Activated naive CD4-positive, alpha-beta T cell treated with anti-CD3 and anti-CD28 coated beads, Interleukin-2, amount 50 U/mL, for 72 hours (primary cell): ENCODE results near the gene ROCK2. TPM values are rescaled to one million over a fixed set of nuclear protein-coding genes. Genes with fewer than 3 reads are reported as not detected.
A peak's percentile ranks its signal among the peaks of the same experiment; 100 is the strongest.
"Not testable (repeated sequence)": the region's sequence is repeated elsewhere in the genome, so short reads cannot be mapped to it uniquely, and the experiment has no call there.

Source experiments
- ATAC-seq, 2 donors: fragments of 150-1000 bp; cut with Tn5 transposase; 2 replicates each; pipeline ENCODE4 v1.10.0; 2021; ENCODE audit warnings: mild to moderate bottlenecking in 2 of 2, moderate library complexity in 2 of 2
- DNase-seq, 2 donors: peaks; one replicate each; pipeline ENCODE4 v3.0.0; 2021 to 2022; ENCODE audit warnings: low spot score in 2 of 2
- H3K27ac Mint-ChIP-seq, 2 donors: one replicate each; pipeline ENCODE4 v1.8.0; 2022; ENCODE audit warnings: mild to moderate bottlenecking in 2 of 2, mixed read lengths in 2 of 2
- H3K36me3 Mint-ChIP-seq, 2 donors: one replicate each; pipeline ENCODE4 v1.8.0; 2022; ENCODE audit warnings: mixed read lengths in 2 of 2
- H3K9me3 Mint-ChIP-seq, 2 donors: one replicate each; pipeline ENCODE4 v1.8.0; 2022; ENCODE audit warnings: mixed read lengths in 2 of 2
- total RNA-seq, 2 donors: library from RNA; stranded (reverse); gene quantifications; one replicate each; pipeline ENCODE4 v1.2.3, GENCODE V29; 2022

ROCK2 gene
- total RNA-seq, 2 donors from 2014 or later, result 7.5 to 15.4 TPM

DNA sequence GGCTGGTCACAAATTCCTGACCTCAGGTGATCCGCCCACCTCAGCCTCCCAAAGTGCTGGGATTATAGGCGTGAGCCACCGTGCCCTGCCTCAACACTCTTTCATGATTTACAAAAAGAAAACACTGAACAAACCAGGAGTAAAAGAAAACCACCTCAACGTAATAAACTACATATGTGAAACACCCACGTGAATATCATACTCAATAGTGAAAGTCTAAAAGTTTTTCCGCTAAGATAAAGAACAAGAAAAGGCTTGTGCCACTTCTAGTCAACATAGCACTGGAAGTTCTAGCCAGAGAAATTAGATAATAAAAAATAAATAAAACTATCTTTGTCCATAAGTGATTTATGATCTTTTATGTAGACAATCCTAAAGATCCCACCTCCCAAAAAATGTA is 68.5 kb downstream of the ROCK2 start:
- ATAC-seq (peak in 1 of 2 donors; percentile 32), DNase-seq (no peak)
- Mint-ChIP-seq H3K9me3 (peaks cover 0 to 3% of the 10 kb centered on the region in 2 donors), H3K27ac (no peak overlapping the region), H3K36me3 (peaks cover 20 to 31% of the 10 kb centered on the region in 2 donors)

DNA sequence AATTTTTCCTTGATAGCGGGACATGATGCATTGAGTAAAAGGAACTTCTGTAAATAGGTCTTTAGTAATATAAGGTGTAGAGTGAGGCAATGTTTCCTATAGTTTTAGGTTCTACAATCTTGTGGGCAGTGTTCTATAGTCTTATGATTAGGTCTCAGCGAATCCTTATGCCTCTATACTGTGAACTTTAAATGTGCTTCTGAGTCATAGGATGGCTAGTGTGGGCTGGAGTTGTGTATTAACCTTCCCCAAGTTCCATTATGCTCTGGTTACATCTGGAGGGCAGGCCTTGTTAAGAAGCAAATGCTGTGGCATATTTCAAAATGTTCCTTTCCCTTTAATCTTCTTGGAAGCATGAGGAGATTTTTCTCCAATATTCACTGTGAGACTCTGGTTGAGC is 73.5 kb downstream of the ROCK2 start:
- DNase-seq, result no peak
- H3K9me3 Mint-ChIP-seq, result peaks cover 4 to 5% of the 10 kb centered on the region in 2 donors
- H3K27ac Mint-ChIP-seq, result no peak overlapping the region
- ATAC-seq, result peak; percentile 80 to 95
- H3K36me3 Mint-ChIP-seq, result peaks cover 16 to 26% of the 10 kb centered on the region in 2 donors

DNA sequence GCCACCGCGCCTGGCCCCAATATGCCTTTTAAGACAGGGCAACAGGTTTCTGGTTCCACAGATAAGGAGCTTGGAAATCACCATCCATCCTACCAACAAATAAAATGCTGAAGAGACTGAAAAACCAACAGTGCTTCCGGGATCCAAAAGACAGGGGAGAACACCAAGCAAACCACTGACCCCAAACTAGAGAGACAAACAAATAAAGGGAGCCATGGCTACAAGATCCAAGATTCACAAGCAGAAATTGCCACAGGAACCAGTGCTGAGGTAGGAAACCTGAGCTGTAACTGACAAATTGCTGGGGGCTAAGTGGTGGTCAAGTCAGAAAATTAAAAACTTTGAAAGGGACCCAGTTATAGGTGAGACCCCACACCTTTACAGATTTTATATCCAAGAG is 76.5 kb downstream of the ROCK2 start:
- H3K27ac Mint-ChIP-seq, result no peak overlapping the region
- DNase-seq (no peak), ATAC-seq (no peak)
- H3K36me3 Mint-ChIP-seq, result peaks cover 8 to 26% of the 10 kb centered on the region in 2 donors
- H3K9me3 Mint-ChIP-seq, result peaks cover 4 to 5% of the 10 kb centered on the region in 2 donors

DNA sequence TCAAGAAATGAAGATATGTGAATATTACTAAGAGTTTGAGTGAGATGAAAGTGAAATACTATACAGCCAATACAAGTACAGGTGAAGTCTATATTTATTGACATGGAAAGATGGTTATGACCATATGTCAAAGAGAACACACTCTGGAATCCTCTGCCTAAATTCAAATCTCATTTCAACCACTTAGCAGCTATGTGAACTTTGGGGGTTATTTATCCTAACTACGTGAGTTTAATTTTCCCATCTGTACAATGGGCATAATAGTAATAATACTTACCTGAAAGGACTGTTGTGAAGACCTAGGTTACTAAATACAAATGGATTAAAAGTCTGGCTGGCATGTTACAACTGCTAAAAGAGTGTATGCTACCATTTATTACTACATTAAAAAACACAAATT is 79.6 kb downstream of the ROCK2 start:
- DNase-seq (no peak), ATAC-seq (no peak)
- H3K36me3 Mint-ChIP-seq, result peaks cover 0 to 8% of the 10 kb centered on the region in 2 donors
- H3K9me3 Mint-ChIP-seq, result no peaks in the 10 kb centered on the region
- H3K27ac Mint-ChIP-seq, result no peak overlapping the region

DNA sequence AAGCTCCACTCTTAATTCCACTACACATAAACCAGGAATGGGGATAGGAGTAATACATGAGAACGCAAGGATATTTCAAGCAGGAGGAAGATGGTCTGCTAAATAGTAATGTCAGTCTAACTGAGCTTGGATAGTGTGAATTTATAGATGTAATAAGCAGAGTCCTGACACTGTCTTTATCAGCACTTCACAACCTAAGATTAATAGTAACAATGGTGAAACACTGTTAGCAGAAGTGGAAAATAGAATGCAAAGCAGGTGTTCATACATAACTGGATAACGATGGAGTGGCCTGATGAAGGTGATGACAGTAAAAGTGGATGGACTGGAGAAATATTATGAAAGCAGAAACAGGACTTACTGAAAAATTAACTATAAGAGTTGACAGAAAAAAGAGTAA is 80.4 kb downstream of the ROCK2 start:
- peaks cover 0 to 6% of the 10 kb centered on the region in 2 donors for H3K36me3 Mint-ChIP-seq
- no peak overlapping the region for H3K27ac Mint-ChIP-seq
- no peaks in the 10 kb centered on the region for H3K9me3 Mint-ChIP-seq
- DNase-seq (no peak), ATAC-seq (no peak)

DNA sequence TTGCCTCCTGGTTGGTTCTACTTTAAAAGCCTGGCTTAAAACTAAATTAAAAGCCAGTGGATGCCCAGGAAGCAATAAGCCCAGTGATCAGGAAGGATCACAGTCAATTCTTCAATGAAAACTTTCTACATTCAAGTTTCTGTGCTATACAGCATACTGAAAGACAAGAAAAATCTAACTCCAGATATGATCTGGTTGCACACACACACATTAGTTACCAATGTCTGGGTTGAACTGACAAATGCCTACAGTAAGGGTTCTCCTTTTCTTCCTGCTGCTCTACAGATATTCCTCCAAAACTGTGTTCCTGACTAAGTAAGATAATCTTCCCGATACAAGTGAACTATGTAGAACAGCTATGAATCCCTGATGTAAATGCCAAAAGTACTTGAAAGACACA is 81.3 kb downstream of the ROCK2 start:
- no peak overlapping the region for H3K27ac Mint-ChIP-seq
- H3K9me3 Mint-ChIP-seq, result no peaks in the 10 kb centered on the region
- ATAC-seq, result no peak
- H3K36me3 Mint-ChIP-seq, result no peaks in the 10 kb centered on the region
- no peak for DNase-seq

DNA sequence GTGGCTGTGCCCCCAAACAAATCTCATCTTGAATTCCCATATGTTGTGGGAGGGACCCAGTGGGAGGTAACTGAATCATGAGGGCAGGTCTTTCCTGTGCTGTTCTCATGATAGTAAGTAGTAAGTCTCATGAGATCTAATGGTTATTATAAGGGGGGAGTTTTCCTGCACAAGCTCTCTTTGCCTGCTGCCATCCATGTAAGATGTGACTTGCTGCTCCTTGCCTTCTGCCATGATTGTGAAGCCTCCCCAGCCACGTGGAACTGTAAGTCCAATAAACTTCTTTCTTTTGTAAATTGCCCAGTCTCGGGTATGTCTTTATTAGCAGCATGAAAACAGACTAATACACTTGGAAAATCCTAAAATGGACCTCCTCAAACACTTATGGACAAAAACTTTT is 82.0 kb downstream of the ROCK2 start:
- H3K9me3 Mint-ChIP-seq, DNase-seq, ATAC-seq, H3K36me3 Mint-ChIP-seq, H3K27ac Mint-ChIP-seq: not testable (repeated sequence)

DNA sequence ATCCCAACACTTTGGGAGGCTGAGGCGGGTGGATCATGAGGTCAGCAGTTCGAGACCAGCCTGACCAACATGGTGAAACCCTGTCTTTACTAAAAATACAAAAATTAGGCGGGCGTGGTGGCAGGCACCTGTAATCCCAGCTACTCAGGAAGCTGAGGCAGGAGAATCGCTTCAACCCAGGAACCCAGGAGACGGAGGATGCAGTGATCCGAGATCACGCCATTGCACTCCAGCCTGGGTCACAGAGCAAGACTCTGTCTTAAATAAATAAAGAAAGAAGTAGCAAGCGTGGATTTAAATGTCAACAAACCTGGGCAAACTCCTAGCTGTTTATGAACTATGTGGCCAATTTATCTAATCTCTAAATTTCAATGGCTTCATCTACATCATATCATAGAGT is 82.9 kb downstream of the ROCK2 start:
- not testable (repeated sequence) for H3K27ac Mint-ChIP-seq, ATAC-seq, H3K36me3 Mint-ChIP-seq, H3K9me3 Mint-ChIP-seq, DNase-seq

DNA sequence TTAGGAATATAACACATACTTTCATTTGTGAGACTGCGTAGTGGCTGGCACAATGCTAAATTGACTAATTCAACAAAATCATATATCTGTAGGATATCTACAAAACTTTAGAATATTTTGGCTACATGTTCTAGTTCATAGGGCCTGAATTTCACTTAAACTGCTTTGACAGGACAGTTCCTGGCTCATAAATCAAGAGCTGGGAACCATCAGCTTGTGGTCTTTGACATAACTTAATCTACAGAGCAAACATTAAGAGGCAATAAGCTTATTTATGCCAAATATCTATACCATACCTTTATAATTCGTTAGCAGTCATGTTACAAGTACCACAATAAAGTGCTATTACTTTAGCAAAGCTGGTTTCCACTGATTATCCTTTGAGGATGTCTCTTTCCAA is 83.5 kb downstream of the ROCK2 start:
- DNase-seq (no peak), ATAC-seq (no peak)
- H3K36me3 Mint-ChIP-seq, result no peaks in the 10 kb centered on the region
- no peaks in the 10 kb centered on the region for H3K9me3 Mint-ChIP-seq
- no peak overlapping the region for H3K27ac Mint-ChIP-seq

DNA sequence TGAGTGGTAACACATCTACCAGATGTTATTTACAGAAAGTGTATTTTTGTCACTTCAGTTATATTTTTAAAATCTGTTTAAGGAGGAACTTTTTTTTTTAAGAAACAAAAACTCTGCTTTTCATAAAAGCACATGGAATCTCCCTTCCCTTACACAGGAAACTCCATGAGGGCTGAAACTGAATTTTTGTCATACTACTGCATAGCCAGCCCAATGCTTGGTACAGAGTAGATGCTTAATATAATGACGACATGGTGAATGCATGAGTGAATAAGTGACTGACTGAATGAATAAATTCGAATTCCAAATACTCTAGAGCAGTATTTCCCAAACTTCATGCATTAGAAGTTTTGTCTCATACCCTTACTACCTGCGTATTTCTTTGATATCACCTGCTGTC is 86.5 kb downstream of the ROCK2 start:
- Mint-ChIP-seq H3K27ac (no peak overlapping the region), H3K36me3 (peaks cover 0 to 5% of the 10 kb centered on the region in 2 donors), H3K9me3 (no peaks in the 10 kb centered on the region)
- DNase-seq (no peak), ATAC-seq (no peak)

DNA sequence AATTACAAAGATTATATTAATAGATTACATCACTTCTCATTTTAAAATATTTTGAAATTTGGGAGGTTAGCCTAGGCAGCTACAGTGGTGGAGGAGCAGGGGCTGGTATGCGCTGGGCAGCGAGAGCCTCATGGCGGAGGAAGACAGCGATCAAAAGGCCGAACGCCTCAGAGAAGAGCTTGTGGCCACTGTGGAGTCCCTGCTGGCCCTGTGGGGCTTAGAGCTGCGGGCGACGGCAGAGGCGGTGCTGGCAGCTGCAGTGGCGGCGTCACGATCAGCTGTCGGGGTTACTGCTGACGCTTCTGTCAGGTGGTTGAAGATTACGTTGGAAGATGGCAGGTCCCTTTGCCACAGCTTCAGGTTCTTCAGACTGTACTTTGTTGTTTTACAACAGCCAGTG is 87.4 kb downstream of the ROCK2 start:
- ATAC-seq, result no peak
- DNase-seq, result no peak
- Mint-ChIP-seq H3K27ac (no peak overlapping the region), H3K9me3 (no peaks in the 10 kb centered on the region), H3K36me3 (peaks cover 0 to 5% of the 10 kb centered on the region in 2 donors)

DNA sequence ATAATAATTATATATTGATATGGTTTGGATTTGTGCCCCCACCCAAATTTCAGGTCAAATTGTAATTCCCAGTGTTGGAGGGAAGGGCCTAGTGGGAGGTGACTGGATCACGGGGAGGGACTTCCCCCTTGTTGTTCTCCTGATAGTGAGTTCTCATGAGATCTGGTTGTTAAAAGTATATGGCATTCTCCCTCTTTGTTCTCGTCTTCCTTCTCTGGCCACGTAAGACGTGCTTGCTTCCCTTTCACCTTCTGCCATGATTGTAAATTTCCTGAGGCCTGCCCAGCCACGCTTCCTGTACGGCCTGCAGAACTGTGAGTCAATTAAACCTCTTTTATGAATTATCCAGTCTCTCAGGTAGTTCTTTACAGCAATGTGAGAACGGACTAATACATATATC is 88.3 kb downstream of the ROCK2 start:
- Mint-ChIP-seq H3K27ac (no peak overlapping the region), H3K9me3 (no peaks in the 10 kb centered on the region)
- ATAC-seq, result no peak

DNA sequence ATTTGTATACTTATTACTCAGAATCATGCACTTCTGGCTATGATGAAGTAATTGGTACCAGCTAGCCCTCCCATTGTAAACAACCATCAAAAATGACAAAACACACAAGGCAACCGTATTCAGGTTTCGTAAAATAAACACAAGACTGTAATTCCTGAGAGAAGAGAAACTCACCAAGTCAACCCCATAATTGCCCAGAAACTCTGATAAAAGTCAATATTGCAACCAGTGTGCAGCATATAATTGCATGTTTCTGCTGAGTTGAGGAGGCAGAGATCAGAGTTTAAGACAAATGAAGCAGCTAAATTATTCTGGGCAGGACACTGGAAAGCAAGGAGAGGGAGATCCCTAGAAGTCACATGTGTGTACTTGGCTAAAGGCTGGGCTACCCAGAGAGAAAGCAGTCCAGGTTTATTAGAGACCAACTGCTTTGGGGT is 90.3 kb downstream of the ROCK2 start:
- ATAC-seq (no peak), DNase-seq (no peak)
- peaks cover 0 to 5% of the 10 kb centered on the region in 2 donors for H3K36me3 Mint-ChIP-seq
- H3K27ac Mint-ChIP-seq, result no peak overlapping the region
- H3K9me3 Mint-ChIP-seq, result no peaks in the 10 kb centered on the region

More for the DNA sequence above, 88.3 kb downstream of the ROCK2 start:
- no peak for DNase-seq
- peaks cover 0 to 5% of the 10 kb centered on the region in 2 donors for H3K36me3 Mint-ChIP-seq

DNA sequence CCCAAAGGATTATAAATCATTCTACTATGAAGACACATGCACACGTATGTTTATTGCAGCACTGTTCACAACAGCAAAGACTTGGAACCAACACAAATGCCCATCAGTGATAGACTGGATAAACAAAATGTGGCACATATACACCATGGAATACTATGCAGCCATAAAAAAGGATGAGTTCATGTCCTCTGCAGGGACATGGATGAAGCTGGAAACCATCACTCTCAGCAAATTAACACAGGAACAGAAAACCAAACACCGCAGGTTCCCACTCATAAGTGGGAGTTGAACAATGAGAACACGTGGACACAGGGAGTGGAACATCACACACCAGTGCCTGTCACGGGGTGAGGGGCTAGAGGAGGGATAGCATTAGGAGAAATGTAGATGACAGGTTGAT is 92.0 kb downstream of the ROCK2 start:
- ATAC-seq, DNase-seq, H3K9me3 Mint-ChIP-seq: not testable (repeated sequence)

DNA sequence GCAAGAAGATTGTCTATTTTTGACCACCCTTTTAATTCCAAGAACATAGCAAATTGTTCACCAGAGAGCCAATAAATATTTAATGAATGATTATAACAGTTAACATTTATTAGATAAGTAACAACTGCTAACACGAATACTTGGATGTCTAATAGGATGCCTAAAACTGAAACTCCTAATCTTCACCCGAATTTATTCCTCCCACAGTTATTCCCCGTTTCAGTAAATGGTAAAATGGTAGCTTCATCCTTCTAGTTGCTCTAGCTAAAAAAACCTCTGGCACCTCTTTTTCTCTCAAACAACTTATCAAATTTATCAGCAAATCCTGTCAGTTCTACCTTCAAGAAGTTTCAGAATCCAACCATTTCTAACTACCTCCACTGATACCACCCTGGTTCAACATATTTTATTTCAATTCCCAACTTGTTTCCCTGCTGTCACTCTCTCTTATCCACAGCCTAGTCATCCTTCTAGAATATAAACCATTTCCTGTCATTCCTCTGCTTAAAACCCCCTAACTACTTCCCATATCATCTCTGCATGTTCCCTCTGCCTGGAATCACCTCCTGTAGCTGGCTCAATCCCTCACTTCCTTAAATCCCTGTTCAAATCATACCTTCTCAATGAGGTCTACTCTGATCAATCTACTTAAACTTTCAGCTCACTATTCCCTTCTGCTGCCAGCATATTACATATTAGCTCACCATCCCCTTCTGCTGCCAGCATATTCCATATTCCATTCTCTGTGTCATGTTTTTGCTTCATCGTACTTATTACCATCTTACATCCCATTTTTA is 93.8 kb downstream of the ROCK2 start:
- Mint-ChIP-seq H3K27ac (no peak overlapping the region), H3K9me3 (no peaks in the 10 kb centered on the region), H3K36me3 (peaks cover 0 to 5% of the 10 kb centered on the region in 2 donors)
- ATAC-seq (no peak), DNase-seq (no peak)

More for the DNA sequence above, 92.0 kb downstream of the ROCK2 start:
- not testable (repeated sequence) for H3K27ac Mint-ChIP-seq, H3K36me3 Mint-ChIP-seq

DNA sequence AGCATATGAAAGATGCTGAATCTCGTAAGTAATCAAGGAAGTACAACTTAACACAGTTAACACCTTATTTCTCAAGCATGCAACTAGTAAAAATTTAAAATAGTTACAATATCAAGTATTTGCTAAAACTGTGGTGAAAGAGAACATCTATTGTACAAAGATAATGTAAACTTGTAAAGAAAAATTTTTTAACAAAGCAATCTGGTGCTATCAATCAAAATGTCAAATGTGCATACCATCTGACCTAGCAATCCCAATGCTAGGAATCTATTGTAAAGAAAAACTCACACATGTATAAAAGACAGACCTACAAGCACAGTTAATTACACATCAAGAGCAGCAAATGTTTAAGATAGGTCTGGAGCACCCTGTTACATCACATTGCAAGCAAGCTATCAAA is 99.1 kb downstream of the ROCK2 start:
- no peaks in the 10 kb centered on the region for H3K9me3 Mint-ChIP-seq
- no peaks in the 10 kb centered on the region for H3K36me3 Mint-ChIP-seq
- ATAC-seq, result no peak
- DNase-seq, result no peak
- H3K27ac Mint-ChIP-seq, result no peak overlapping the region

DNA sequence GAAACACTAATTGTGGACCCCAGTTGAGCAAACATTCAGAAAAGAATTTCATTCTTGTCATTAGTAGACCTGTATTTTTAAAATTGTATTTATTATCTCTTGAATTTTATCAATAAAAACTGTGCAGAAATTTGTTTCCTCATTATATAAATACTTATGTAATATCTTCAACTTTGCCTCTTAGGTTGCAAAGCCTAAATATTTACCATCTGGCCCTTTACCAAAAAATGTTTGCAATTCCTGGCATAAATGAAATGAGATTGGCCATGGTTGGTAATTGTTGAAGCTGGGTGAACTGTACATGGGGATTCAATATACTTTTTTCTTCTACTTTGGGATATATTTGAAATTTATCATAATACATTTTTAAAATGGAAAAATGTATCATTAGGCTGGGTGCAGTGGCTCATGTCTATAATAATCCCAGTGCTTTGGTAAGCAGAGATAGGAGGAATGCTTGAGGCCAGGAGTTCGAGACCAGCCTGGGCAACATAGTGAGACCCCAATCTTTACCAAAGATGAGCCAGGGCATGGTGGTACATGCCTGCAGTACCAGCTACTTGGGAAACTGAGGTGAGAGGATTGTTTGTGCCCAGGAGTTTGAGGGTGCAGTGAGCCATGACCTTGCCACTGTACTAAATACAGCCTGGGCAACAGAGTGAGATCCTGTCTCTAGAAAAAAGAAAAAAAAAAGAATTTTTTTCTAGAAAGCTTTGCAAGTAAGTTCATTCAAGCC is 100.2 kb downstream of the ROCK2 start:
- no peaks in the 10 kb centered on the region for H3K36me3 Mint-ChIP-seq
- H3K27ac Mint-ChIP-seq, result no peak overlapping the region
- ATAC-seq (no peak), DNase-seq (no peak)
- H3K9me3 Mint-ChIP-seq, result no peaks in the 10 kb centered on the region

DNA sequence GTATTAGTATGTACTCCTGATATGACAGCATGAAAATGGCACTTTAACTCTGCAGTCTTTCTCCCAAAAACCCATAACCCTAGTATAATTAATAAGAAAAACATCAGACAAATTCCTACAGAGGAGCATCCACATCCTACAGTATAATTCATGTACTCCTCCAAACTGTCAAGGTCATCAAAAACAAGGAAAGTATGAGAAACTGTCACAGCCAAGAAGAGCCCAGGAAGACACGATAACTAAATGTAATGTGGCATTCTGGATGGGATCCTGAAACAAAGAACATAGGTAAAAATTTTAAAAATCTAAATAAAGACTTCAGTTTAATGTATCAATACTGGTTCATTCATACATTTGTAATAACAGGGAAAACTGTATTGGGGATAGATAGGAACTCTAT is 100.9 kb downstream of the ROCK2 start:
- no peak for DNase-seq
- no peaks in the 10 kb centered on the region for H3K9me3 Mint-ChIP-seq
- no peak for ATAC-seq
- no peaks in the 10 kb centered on the region for H3K36me3 Mint-ChIP-seq
- H3K27ac Mint-ChIP-seq, result no peak overlapping the region
